Erythroblast (primary cell): ENCODE data around the gene TMCC3.

Experiments
- GATA1 ChIP-seq: IDR thresholded peaks from 2 replicates; pipeline ENCODE4 v1.6.1; 2011; ENCODE audit warnings: low read depth, mild to moderate bottlenecking, control low read depth, low read length, moderate library complexity
- POLR2A ChIP-seq: IDR thresholded peaks from 2 replicates; pipeline ENCODE4 v1.6.1; 2011; ENCODE audit warnings: mild to moderate bottlenecking, low read length

DNA sequence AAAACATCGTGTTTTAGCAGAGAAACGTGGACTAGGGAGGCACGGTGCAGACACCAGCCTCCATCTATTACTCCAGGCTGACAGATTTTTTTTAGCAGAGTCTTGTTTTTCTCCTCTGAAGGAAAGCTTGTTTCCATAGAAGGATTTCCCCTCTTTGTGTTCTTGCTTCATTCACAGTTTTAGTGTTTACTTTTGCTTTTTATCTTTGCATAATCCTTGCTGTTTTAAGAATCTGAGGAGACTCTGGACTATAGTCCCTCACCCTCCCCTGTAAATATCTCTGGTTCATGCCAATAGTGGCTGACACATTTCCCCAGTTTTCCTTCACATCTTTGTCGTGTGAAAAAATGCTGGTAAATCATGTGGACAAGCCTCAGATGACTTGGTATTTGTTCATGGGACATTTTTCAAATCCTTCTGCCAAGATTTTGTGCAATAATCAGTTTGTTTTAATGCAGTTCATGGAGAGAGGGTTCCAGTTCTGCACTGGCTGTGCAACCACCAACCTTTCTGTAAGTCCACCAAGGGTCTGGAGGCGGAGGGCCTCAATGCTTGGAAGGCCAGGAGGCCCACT lies 39.9 kb upstream of the TMCC3 start:
- TF ChIP-seq POLR2A = no peak
- no peak for TF ChIP-seq GATA1
